PC-9 (cell line): ENCODE measurements around the gene RAPGEF6. TPM values are rescaled to one million over a fixed set of nuclear protein-coding genes. Genes with fewer than 3 reads are reported as not detected.

Experiments used
- BruUV-seq: library from RNA; stranded (reverse); fragments of 400-500 nt; replicated peaks from 2 replicates; lab custom pipeline; 2021; lab: Mats Ljungman, UMichigan
- CTCF ChIA-PET: fragments of 300-600 bp; sonication (Branson Sonifier 250); formaldehyde crosslinking; loops from one replicate; lab custom pipeline; 2022; ENCODE audit warnings: antibody characterized with exemption; lab: Charles Lee
- POLR2A ChIA-PET: fragments of 300-600 bp; sonication (Branson Sonifier 250); formaldehyde crosslinking; loops from one replicate; lab custom pipeline; 2022; ENCODE audit warnings: antibody characterized with exemption; ENCODE audit not compliant: unreplicated experiment; lab: Charles Lee
- DNase-seq, 2 experiments: peaks; one replicate each; pipeline versions ENCODE4 v3.0.0 to v3.0.0-alpha.2; 2015 to 2022; ENCODE audit warnings: mixed read lengths in 1 of 2
- H2AFZ ChIP-seq: fragments of 200-600 bp; sonication (generic); 2 replicates; pipeline ENCODE4 v1.8.1; 2017; ENCODE audit warnings: antibody characterized with exemption
- H3F3A ChIP-seq: fragments of 200-600 bp; sonication (generic); 2 replicates; pipeline ENCODE4 v1.8.1; 2017; ENCODE audit warnings: antibody characterized with exemption, mild to moderate bottlenecking, low read depth; ENCODE audit not compliant: insufficient read depth
- H3K27ac ChIP-seq: fragments of 200-600 bp; sonication (generic); 2 replicates; pipeline ENCODE4 v1.6.1; 2016; ENCODE audit warnings: mixed run types
- H3K27me3 ChIP-seq: fragments of 200-600 bp; sonication (generic); 2 replicates; pipeline ENCODE4 v1.6.1; 2016; ENCODE audit warnings: low read depth, mixed run types; ENCODE audit not compliant: insufficient read depth
- H3K36me3 ChIP-seq: fragments of 200-600 bp; sonication (generic); 2 replicates; pipeline ENCODE4 v1.6.1; 2016; ENCODE audit warnings: low read depth, mixed run types
- H3K4me1 ChIP-seq: fragments of 200-600 bp; sonication (generic); replicated peaks from 2 replicates; pipeline ENCODE4 v1.6.1; 2016; ENCODE audit warnings: mixed run types; ENCODE audit not compliant: insufficient read depth
- H3K4me2 ChIP-seq: fragments of 200-600 bp; sonication (generic); 2 replicates; pipeline ENCODE4 v1.6.1; 2017; ENCODE audit warnings: mixed run types
- H3K4me3 ChIP-seq: fragments of 200-600 bp; sonication (generic); 2 replicates; pipeline ENCODE4 v1.6.1; 2016; ENCODE audit warnings: mixed run types
- H3K79me2 ChIP-seq: fragments of 200-600 bp; sonication (generic); 2 replicates; pipeline ENCODE4 v1.6.1; 2017; ENCODE audit warnings: low read depth, mixed run types
- H3K9me2 ChIP-seq: fragments of 200-600 bp; sonication (generic); 2 replicates; pipeline ENCODE4 v1.8.1; 2017; ENCODE audit warnings: mild to moderate bottlenecking; ENCODE audit not compliant: insufficient read depth
- H3K9me3 ChIP-seq: fragments of 200-600 bp; sonication (generic); 2 replicates; pipeline ENCODE4 v1.8.1; 2016; ENCODE audit warnings: low read depth; ENCODE audit not compliant: insufficient read depth
- H4K20me1 ChIP-seq: fragments of 200-600 bp; sonication (generic); 2 replicates; pipeline ENCODE4 v1.8.1; 2017; ENCODE audit not compliant: insufficient read depth
- CTCF ChIP-seq: fragments of 200-600 bp; sonication (generic); conservative IDR thresholded peaks from 2 replicates; pipeline ENCODE4 v1.6.1; 2017; ENCODE audit warnings: mixed run types, antibody characterized with exemption, mild to moderate bottlenecking, moderate library complexity
- EZH2 ChIP-seq: fragments of 200-600 bp; sonication (generic); IDR thresholded peaks from 2 replicates; pipeline ENCODE4 v1.8.0; 2017; ENCODE audit warnings: antibody characterized with exemption, low read depth
- intact Hi-C: fragments of 100-400 bp; cut with micrococcal nuclease; formaldehyde crosslinking; loops from one replicate; pipeline ENCODE4 v1.10.0; 2022; ENCODE audit not compliant: unreplicated experiment
- total RNA-seq: library from RNA; stranded (reverse); gene quantifications from 2 replicates; pipeline ENCODE4 v1.2.3, GENCODE V29; 2021

Gene RAPGEF6
- total RNA-seq, 1 experiment from 2014 or later = 17.1 TPM

GRCh38 chr5:131647048-131647769, 12.2 kb upstream of the RAPGEF6 start:
- POLR2A ChIA-PET = interaction anchor here (0.6 to 0.7 kb wide), 2 partner anchors 12 to 151 kb away, joined by 3 to 7 read pairs; no protein-coding TSS in a partner anchor
- Histone ChIP-seq H3F3A (no peaks in the 10 kb centered on the region; the same call in 1 of the 2 replicates), H3K4me3 (no peak overlapping the region), H3K27ac (no peak overlapping the region), H3K36me3 (0 out of 2 replicates have a peak, but pooled peaks cover 18% of the 10 kb centered on the region), H2AFZ (no peak overlapping the region), H4K20me1 (no peaks in the 10 kb centered on the region), H3K79me2 (no peaks in the 10 kb centered on the region), H3K27me3 (no peaks in the 10 kb centered on the region), H3K4me1 (no peaks in the 10 kb centered on the region), H3K9me2 (no peaks in the 10 kb centered on the region), H3K4me2 (no peak overlapping the region), H3K9me3 (no peaks in the 10 kb centered on the region)
- TF ChIP-seq EZH2 (no peak), CTCF (no peak)
- DNase-seq = no peak
- no TSS peak for BruUV-seq
- intact Hi-C loops = no loop called here
- CTCF ChIA-PET = interaction anchor here (0.6 kb wide), 1 partner anchor 289 kb away, joined by 5 read pairs; no protein-coding TSS in a partner anchor

- Histone ChIP-seq H3K9me3 (no peaks in the 10 kb centered on the region), H4K20me1 (no peaks in the 10 kb centered on the region), H3K27ac (no peak overlapping the region), H3K79me2 (no peaks in the 10 kb centered on the region), H3K27me3 (no peaks in the 10 kb centered on the region), H3K4me1 (no peaks in the 10 kb centered on the region), H3K36me3 (0 out of 2 replicates have a peak, but pooled peaks cover 3% of the 10 kb centered on the region), H2AFZ (no peak overlapping the region), H3K4me3 (no peak overlapping the region), H3K4me2 (no peak overlapping the region), H3K9me2 (no peaks in the 10 kb centered on the region), H3F3A (no peaks in the 10 kb centered on the region; the same call in 1 of the 2 replicates)
- CTCF ChIA-PET = no interaction called here
- no peak for TF ChIP-seq CTCF
- TF ChIP-seq EZH2 = no peak
- POLR2A ChIA-PET = no interaction called here
- intact Hi-C loops = no loop called here
- no TSS peak for BruUV-seq
- no peak for DNase-seq
Observed at GRCh38 chr5:131644822-131645221, 9.8 kb upstream of the RAPGEF6 start.

GRCh38 chr5:131644370-131644769, 9.3 kb upstream of the RAPGEF6 start:
- no TSS peak for BruUV-seq
- no peaks in the 10 kb centered on the region for H4K20me1 ChIP-seq
- DNase-seq = no peak
- H3F3A ChIP-seq = no peaks in the 10 kb centered on the region; the same call in 1 of the 2 replicates
- no peak overlapping the region for H3K4me2 ChIP-seq
- H3K9me2 ChIP-seq = no peaks in the 10 kb centered on the region
- no peak overlapping the region for H2AFZ ChIP-seq
- no peaks in the 10 kb centered on the region for H3K9me3 ChIP-seq
- ChIA-PET CTCF (no interaction called here), POLR2A (no interaction called here)
- H3K4me1 ChIP-seq = no peaks in the 10 kb centered on the region
- H3K79me2 ChIP-seq = no peaks in the 10 kb centered on the region
- TF ChIP-seq EZH2 = no peak
- no peak for TF ChIP-seq CTCF
- no peak overlapping the region for H3K27ac ChIP-seq
- no peak overlapping the region for H3K4me3 ChIP-seq
- intact Hi-C loops = no loop called here
- no peaks in the 10 kb centered on the region for H3K27me3 ChIP-seq
- 0 out of 2 replicates have a peak, but pooled peaks cover 3% of the 10 kb centered on the region for H3K36me3 ChIP-seq
